ACC112 (cell line): ENCODE measurements around the gene PPP1R36.
"Not testable (repeated sequence)": the region's sequence is repeated elsewhere in the genome, so short reads cannot be mapped to it uniquely, and the experiment has no call there.

Experiments
- H2AFZ ChIP-seq: fragments of 200-600 bp; sonication (generic); one replicate; pipeline ENCODE4 v1.6.0; 2017; ENCODE audit warnings: antibody characterized with exemption, low read length; ENCODE audit not compliant: unreplicated experiment
- H3K27ac ChIP-seq: fragments of 200-600 bp; sonication (generic); 2 replicates; pipeline ENCODE4 v1.5.1; 2014; ENCODE audit warnings: low read depth, mild to moderate bottlenecking, antibody characterized with exemption, low read length, moderate library complexity
- H3K27me3 ChIP-seq: fragments of 200-600 bp; sonication (generic); 2 replicates; pipeline ENCODE4 v1.6.1; 2014; ENCODE audit warnings: mild to moderate bottlenecking, antibody characterized with exemption, low read length, moderate library complexity, mixed read lengths; ENCODE audit not compliant: insufficient read depth
- H3K36me3 ChIP-seq: fragments of 200-600 bp; sonication (generic); 2 replicates; pipeline ENCODE4 v1.6.1; 2016; ENCODE audit warnings: mild to moderate bottlenecking, antibody characterized with exemption, low read length, moderate library complexity, mixed read lengths; ENCODE audit not compliant: insufficient read depth
- H3K4me1 ChIP-seq: fragments of 200-600 bp; sonication (generic); one replicate; pipeline ENCODE4 v1.6.1; 2016; ENCODE audit warnings: low read length, mixed read lengths; ENCODE audit not compliant: insufficient read depth, unreplicated experiment, control insufficient read depth
- H3K4me3 ChIP-seq: fragments of 200-600 bp; sonication (generic); 2 replicates; pipeline ENCODE4 v1.5.1; 2014; ENCODE audit warnings: mild to moderate bottlenecking, low read depth, low read length
- H3K79me2 ChIP-seq: fragments of 200-600 bp; sonication (generic); one replicate; pipeline ENCODE4 v1.6.0; 2016; ENCODE audit warnings: low read length; ENCODE audit not compliant: control insufficient read depth, unreplicated experiment, insufficient read depth

PPP1R36 gene

GRCh38 chr14:64614805-64615391, 65.1 kb downstream of the PPP1R36 start:
- no peaks in the 10 kb centered on the region for H3K79me2 ChIP-seq
- H3K4me3 ChIP-seq: no peak overlapping the region
- H3K36me3 ChIP-seq: no peaks in the 10 kb centered on the region
- no peaks in the 10 kb centered on the region for H3K27me3 ChIP-seq
- H2AFZ ChIP-seq: peak overlapping the region; percentile 29
- peaks cover 20% of the 10 kb centered on the region for H3K4me1 ChIP-seq
- H3K27ac ChIP-seq: no peak overlapping the region

GRCh38 chr14:64617872-64618408, 68.2 kb downstream of the PPP1R36 start:
- H3K4me1 ChIP-seq, H3K4me3 ChIP-seq, H3K27me3 ChIP-seq, H3K27ac ChIP-seq, H2AFZ ChIP-seq, H3K36me3 ChIP-seq, H3K79me2 ChIP-seq: not testable (repeated sequence)

- no peak overlapping the region for H3K27ac ChIP-seq
- H3K4me1 ChIP-seq: no peaks in the 10 kb centered on the region
- H3K27me3 ChIP-seq: no peaks in the 10 kb centered on the region
- no peak overlapping the region for H2AFZ ChIP-seq
- no peak overlapping the region for H3K4me3 ChIP-seq
- no peaks in the 10 kb centered on the region for H3K79me2 ChIP-seq
- no peaks in the 10 kb centered on the region for H3K36me3 ChIP-seq
Measured at GRCh38 chr14:64620910-64621309, 71.1 kb downstream of the PPP1R36 start.

GRCh38 chr14:64623554-64624165, 73.9 kb downstream of the PPP1R36 start:
- H3K79me2 ChIP-seq: no peaks in the 10 kb centered on the region
- no peak overlapping the region for H3K4me3 ChIP-seq
- H2AFZ ChIP-seq: no peak overlapping the region
- H3K36me3 ChIP-seq: no peaks in the 10 kb centered on the region
- peaks cover 4% of the 10 kb centered on the region for H3K4me1 ChIP-seq
- no peak overlapping the region for H3K27ac ChIP-seq
- H3K27me3 ChIP-seq: no peaks in the 10 kb centered on the region

DNA sequence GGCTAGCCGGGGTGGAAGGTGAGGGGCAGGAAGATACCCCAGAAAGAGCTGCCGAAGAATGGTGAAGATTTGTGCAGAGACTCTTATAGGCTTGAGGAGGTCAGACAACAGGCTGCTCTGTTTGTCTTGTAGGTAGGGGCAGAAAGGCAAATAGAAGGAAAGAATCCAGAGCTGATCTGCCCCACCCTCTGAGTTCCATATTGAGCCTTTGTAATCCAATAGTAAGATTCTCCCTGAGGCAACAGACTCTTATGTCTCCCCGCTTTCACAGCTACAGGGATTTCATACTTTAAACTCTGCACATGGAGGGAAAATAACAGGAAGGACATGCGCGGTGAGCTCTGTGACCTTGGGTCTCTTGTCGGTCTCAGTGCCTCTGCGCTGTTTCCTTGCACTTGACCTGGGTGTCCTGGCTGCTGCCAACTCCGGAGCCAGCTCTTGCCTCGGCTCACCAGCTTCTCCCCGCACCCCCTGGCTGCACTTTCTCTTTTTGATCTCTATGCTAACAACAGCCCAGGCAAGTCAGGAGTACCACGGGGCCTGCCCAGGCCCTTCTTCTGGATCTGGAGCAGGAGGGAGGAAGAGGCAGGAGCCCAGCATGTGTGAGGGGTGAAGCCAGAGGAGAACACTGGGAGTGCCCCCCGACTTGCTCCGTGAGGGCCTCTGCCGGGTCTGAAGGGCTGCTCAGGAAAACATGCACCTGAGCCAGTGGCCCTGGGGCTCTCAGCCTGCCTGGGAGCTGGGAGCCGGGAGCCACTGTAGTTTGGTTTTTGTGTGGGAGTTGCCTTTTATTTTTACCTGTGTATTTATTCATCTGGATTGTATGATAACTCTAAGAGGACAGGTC, 75.8 kb downstream of the PPP1R36 start:
- Histone ChIP-seq H3K27me3 (no peaks in the 10 kb centered on the region), H3K27ac (no peak overlapping the region)

DNA sequence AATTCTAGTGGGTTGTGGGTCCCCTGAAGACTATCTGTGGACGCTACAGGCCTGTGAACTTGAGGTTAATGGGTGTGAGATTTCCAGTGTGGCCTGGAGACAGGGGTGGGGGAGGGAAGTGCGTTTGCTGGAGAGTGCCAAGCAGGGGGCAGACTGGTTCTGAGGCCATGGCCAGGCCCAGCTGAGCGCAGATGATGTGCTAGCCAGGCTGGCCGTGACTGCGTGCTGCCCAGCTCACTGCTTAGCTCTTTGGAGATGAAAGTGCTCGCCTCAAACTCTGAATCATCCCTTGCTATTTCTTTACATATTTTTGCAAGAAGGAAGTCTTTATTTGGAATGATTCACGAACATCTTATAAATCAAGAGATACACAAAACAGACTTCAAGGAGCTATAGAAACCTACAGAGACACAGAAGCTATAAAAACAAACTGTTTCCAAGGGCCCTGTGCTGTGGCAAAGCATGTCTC, 79.2 kb downstream of the PPP1R36 start:
- H3K4me3 ChIP-seq: no peak overlapping the region
- peak overlapping the region; percentile 51 for H2AFZ ChIP-seq
- peak overlapping the region; percentile 66 for H3K27ac ChIP-seq

More for the DNA sequence above, 75.8 kb downstream of the PPP1R36 start:
- Histone ChIP-seq H3K4me3 (no peak overlapping the region), H2AFZ (no peak overlapping the region), H3K36me3 (no peaks in the 10 kb centered on the region), H3K79me2 (no peaks in the 10 kb centered on the region), H3K4me1 (peaks cover 12% of the 10 kb centered on the region)

GRCh38 chr14:64630778-64631177, 81.0 kb downstream of the PPP1R36 start:
- no peak overlapping the region for H3K27ac ChIP-seq

More for the DNA sequence above, 79.2 kb downstream of the PPP1R36 start:
- Histone ChIP-seq H3K36me3 (no peaks in the 10 kb centered on the region), H3K4me1 (peaks cover 12% of the 10 kb centered on the region), H3K79me2 (no peaks in the 10 kb centered on the region), H3K27me3 (no peaks in the 10 kb centered on the region)

DNA sequence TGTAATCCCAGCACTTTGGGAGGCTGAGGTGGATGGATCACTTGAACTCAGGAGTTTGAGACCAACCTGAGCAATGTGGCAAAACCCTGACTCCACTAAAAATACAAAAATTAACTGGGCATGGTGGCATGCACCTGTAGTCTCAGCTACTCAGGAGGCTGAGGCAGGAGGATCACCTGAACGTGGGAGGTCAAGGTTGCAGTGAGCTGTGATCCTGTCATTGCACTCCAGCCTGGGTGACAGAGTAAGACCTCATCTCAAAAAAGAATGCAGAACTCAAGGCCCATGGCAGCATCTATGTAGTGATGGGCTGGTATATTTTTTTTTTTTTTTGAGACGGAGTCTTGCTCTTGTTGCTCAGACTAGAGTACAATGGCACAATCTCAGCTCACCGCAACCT, 81.5 kb downstream of the PPP1R36 start:
- not testable (repeated sequence) for H3K4me3 ChIP-seq, H2AFZ ChIP-seq, H3K79me2 ChIP-seq, H3K27ac ChIP-seq, H3K36me3 ChIP-seq, H3K27me3 ChIP-seq
- H3K4me1 ChIP-seq: peaks cover 12% of the 10 kb centered on the region

More at GRCh38 chr14:64630778-64631177, 81.0 kb downstream of the PPP1R36 start:
- no peaks in the 10 kb centered on the region for H3K27me3 ChIP-seq
- H3K79me2 ChIP-seq: no peaks in the 10 kb centered on the region
- peaks cover 12% of the 10 kb centered on the region for H3K4me1 ChIP-seq
- H2AFZ ChIP-seq: no peak overlapping the region
- H3K36me3 ChIP-seq: no peaks in the 10 kb centered on the region
- no peak overlapping the region for H3K4me3 ChIP-seq

DNA sequence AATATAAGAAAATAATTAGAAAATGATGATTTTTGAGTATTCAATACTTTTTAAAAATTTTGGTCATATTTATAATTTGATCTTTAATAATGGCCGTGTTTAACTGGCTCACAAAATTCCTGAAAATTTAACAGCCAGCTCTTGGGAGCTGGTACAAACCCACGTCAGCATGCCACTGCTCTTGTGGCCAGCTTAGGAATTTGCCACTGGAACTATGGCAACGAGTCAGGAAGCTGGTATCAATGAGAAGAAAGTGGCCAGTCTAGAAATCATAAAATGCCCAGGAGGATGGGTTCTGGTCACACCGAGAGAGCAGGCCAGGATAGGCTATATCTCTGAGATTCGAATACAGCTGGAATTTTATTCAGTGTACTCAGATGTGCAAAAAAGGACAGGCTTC, 82.3 kb downstream of the PPP1R36 start:
- Histone ChIP-seq H3K27ac (no peak overlapping the region), H3K4me3 (no peak overlapping the region), H3K79me2 (no peaks in the 10 kb centered on the region), H2AFZ (no peak overlapping the region), H3K27me3 (no peaks in the 10 kb centered on the region), H3K36me3 (no peaks in the 10 kb centered on the region), H3K4me1 (peaks cover 12% of the 10 kb centered on the region)

DNA sequence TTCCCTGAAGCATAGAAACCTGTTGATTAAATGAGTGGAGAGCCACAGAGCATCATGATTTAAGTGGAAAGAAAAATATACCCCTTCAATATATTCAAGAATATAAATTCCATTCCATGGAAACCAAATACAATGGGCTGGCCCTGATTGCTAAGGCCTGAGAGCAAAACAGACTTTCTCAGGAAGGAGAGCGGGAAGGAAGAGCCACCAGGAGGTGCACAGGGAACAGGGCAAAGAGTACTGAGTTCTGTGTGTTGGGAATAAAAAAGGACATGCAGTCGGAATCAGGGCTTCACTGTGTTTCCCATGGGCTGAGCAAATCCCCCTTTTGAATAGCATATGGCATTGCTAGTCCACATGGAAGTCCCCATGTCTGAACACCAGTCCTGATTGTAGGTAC, 84.8 kb downstream of the PPP1R36 start:
- H3K4me3 ChIP-seq: no peak overlapping the region
- no peak overlapping the region for H3K27ac ChIP-seq
- H2AFZ ChIP-seq: no peak overlapping the region
- no peaks in the 10 kb centered on the region for H3K79me2 ChIP-seq
- H3K27me3 ChIP-seq: no peaks in the 10 kb centered on the region
- no peaks in the 10 kb centered on the region for H3K4me1 ChIP-seq
- no peaks in the 10 kb centered on the region for H3K36me3 ChIP-seq
